HG03196 (cell line): Measurements from ENCODE around the gene THOC2.
"Not testable (repeated sequence)": the region's sequence is repeated elsewhere in the genome, so short reads cannot be mapped to it uniquely, and the experiment has no call there.

Experiments
- ATAC-seq: cut with Tn5 transposase; IDR thresholded peaks from one replicate; pipeline ENCODE4 v1.9.1; 2021; ENCODE audit not compliant: unreplicated experiment

Gene THOC2

DNA sequence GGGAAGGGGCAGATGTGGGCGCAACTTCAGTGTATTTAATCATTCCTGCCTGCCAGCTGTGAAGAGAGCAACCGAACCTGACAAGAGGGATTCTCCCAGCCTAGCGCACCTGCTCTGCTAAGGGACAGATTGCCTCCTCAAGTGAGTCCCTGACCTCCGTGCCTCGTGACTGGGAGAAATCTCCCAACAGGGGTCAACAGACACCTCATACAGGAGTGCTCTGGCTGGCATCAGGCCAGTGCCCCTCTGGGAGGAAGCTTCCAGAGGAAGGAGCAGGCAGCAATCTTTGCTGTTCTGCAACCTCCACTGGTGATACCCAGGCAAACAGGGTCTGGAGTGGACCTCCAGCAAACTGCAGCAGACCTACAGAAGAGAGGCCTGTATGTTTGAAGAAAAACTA lies 158.8 kb downstream of the THOC2 start:
- ATAC-seq = not testable (repeated sequence)

DNA sequence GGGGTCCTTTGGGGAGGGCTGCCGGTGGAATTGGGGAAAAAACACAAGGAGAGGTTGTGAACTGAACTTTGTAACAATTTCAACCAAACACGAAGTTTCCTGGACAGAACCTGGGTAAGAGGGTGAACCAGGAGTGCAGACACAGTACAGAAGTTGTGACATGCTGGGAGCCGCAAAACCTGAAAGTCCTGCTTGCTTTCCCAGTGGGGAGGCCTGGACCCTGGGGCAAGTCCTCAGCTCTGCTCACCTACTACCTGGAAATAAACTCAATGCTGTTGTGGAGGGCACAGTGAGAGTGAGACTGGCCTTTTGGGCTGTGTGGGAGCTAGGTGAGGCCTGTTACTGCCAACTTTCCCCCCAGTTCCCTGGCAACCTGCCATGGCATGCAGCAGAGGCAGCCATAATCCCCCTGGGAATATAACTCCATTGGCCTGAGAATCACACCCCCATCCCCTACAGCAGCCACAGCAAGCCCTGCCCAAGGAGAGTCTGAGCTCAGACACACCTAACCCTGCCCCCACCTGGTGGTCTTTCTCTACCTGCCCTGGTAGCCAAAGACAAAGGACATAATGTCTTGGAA lies 162.8 kb downstream of the THOC2 start:
- ATAC-seq = no peak

DNA sequence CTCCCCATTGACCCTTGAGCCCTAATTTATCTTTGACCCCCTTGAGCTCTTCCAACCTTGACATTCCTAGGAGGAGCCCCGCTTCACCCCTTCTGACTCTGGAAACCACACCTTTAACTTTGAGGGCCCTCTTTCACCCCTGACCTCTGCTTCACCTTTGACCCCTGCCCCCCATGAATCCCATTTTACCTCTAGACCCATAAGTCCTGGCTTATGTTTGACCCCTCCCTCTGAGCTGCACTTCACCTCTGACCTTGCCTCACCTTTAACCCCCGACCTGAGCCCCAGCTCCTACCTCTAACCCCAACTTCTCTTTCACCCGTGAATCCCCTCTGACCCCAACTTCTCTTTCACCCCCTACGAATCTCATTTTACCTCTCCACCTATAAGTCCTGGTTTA lies 169.7 kb downstream of the THOC2 start:
- no peak for ATAC-seq

DNA sequence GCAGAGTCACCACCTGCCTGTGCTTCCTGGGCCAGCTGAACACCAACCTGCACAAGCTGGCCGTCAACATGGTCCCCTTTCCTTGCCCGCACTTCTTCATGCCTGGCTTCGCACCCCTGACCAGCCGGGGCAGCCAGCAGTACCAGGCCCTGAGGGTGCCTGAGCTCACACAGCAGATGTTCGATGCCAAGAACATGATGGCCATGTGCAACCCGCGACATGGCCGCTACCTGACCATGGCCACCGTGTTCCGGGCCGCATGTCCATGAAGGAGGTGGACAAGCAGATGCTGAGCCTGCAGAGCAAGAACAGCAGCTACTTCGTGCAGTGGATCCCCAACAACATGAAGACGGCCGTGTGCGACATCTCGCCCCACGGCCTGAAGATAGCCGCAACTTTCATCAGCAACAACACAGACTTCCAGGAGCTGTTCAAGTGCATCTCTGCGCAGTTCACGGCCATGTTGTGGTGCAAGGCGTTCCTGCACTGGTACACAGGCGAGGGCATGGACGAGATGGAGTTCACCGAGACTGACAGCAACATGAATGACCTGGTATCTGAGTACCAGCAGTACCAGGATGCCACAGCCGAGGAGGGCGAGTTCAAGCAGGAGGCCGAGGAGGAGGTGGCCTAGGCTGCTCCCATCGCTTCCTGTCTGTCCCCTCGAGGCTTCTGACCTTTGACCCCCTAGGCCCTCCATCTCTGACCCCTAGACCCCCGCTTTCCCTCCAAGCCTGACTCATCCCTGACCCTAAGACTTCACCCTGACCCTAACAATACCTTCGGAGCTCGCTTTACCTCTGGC lies 170.3 kb downstream of the THOC2 start:
- ATAC-seq = no peak

DNA sequence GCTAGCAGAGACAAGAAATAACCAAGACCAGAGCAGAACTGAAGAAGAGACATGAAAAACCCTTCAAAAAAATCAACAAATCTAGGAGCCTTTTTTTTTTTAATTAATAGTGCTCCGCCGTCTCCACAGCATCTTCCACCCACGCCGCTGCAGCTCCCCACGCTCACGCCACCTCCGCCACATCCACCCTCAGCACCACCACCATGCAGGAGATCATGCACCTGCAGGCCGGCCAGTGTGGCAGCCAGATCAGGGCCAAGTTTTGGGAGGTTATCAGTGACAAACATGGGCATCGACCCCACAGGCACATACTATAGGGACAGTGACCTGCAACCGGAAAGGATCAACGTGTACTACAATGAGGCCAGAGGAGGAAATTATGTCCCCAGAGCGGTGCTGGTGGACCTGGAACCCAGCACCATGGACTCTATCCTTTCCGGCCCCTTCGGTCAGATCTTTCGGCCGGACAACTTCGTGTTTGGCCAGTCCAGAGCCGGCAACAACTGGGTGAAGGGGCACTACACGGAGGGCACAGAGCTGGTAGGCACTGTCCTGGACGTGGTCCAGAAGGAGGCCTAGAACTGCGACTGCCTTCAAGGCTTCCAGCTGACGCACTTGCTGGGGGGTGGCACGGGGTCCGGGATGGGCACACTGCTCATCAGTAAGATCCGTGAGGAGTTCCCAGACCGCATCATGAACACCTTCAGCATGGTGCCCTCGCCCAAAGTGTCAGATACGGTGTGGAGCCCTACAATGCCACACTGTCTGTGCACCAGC lies 171.2 kb downstream of the THOC2 start:
- no peak for ATAC-seq

DNA sequence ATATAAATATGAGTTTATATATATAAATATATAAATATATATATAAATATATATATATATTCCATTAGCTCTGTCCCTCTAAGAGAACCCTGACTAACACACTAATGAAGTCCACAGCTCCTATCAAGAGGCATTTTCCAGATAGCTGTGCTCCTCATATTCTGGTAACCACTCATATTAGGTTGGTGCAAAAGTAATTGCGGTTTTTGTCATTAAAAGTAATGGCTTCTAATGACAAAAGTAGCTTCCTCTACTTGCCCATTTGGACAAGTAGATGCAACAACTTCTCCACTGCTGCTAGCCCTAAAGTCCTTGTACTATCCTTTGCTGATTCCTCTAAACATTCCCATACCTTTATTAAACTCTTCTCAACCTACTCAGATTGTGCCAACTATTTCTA lies 182.0 kb downstream of the THOC2 start:
- ATAC-seq = no peak
